NB4 (cell line): ENCODE measurements around the gene FRMPD3.
"Not testable (repeated sequence)": the region's sequence is repeated elsewhere in the genome, so short reads cannot be mapped to it uniquely, and the experiment has no call there.

Source experiments
- DNase-seq: peaks from one replicate; pipeline ENCODE4 v3.0.0; 2010; ENCODE audit warnings: low read depth
- H3K4me3 ChIP-seq: one replicate; pipeline ENCODE4 v1.5.1; 2011; ENCODE audit warnings: mild to moderate bottlenecking, low read depth, low read length, moderate library complexity
- MAX ChIP-seq: IDR thresholded peaks from 2 replicates; pipeline ENCODE4 v1.6.1; 2011; ENCODE audit warnings: low read depth, low read length
- MYC ChIP-seq: IDR thresholded peaks from 2 replicates; pipeline ENCODE4 v1.6.1; 2011; ENCODE audit warnings: low read depth, low read length
- POLR2A ChIP-seq: IDR thresholded peaks from 2 replicates; pipeline ENCODE4 v1.6.1; 2011; ENCODE audit warnings: mild to moderate bottlenecking; ENCODE audit not compliant: insufficient read length; ENCODE audit errors: extremely low read depth
- TF ChIP-seq, protein P1 (sequence below): IDR thresholded peaks from one replicate; pipeline ENCODE4 v1.5.1; 2012; ENCODE audit warnings: low read depth, low read length

Gene FRMPD3

DNA sequence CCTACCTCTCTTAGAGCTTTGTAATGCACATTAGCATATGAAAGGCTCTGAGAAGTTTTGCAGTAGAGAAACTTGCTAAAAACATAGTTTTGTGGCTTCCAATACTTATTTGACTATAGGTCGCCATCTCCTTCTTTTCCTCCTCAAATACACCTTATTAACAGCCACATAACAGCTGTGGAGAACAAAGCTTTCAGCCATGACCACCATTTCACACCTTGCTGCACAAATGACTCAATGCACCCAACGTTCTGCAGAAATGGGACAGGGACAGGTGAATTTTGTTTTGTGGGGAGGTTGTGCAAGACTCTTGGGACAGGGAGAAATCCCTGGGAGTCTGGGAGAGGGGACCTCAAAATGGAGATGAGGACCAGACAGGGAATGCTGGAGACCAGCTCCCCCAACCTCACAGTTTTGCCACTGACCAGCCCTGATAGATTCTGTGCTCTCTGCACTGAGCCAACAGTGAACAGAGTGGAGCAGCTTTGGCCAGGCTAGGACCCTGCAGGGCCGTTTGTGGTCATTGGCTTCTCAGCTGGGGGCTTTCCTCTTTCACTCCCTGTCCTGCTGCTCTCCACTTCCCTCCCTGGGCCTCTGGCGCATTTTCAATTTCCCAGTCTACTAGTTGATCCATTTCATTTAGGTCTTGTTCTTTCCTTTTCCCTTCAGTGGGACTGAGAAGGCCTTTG, 16.6 kb downstream of the FRMPD3 start:
- no peak overlapping the region for H3K4me3 ChIP-seq
- DNase-seq, result no peak
- no peak for TF ChIP-seq MYC
- no peak for TF ChIP-seq MAX
- TF ChIP-seq POLR2A, result no peak
- TF ChIP-seq, protein P1, sequence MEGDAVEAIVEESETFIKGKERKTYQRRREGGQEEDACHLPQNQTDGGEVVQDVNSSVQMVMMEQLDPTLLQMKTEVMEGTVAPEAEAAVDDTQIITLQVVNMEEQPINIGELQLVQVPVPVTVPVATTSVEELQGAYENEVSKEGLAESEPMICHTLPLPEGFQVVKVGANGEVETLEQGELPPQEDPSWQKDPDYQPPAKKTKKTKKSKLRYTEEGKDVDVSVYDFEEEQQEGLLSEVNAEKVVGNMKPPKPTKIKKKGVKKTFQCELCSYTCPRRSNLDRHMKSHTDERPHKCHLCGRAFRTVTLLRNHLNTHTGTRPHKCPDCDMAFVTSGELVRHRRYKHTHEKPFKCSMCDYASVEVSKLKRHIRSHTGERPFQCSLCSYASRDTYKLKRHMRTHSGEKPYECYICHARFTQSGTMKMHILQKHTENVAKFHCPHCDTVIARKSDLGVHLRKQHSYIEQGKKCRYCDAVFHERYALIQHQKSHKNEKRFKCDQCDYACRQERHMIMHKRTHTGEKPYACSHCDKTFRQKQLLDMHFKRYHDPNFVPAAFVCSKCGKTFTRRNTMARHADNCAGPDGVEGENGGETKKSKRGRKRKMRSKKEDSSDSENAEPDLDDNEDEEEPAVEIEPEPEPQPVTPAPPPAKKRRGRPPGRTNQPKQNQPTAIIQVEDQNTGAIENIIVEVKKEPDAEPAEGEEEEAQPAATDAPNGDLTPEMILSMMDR, result no peak

DNA sequence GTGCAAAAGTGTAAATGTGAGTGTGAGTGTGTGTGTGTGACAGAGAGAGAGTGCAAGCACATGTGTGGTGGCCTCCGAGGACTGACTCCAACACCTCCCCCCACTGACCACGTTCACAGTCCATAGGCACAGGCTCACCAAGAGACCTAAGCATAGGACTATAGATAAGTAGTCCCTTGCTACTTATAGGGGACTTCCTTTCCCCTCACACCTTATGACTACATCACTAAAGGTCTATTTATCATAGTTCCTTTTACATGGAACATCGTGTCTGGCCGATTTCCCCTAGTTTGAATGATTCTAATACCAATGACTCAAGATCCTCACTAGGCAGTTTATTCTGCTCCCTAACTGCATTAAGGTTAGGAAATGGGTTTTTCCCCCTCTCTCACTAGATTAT, 17.8 kb downstream of the FRMPD3 start:
- no peak overlapping the region for H3K4me3 ChIP-seq
- DNase-seq, result no peak
- TF ChIP-seq MYC, result no peak
- TF ChIP-seq, protein P1, result no peak
- TF ChIP-seq MAX, result no peak
- no peak for TF ChIP-seq POLR2A

GRCh38 chrX:107470198-107470597, 20.7 kb downstream of the FRMPD3 start:
- H3K4me3 ChIP-seq, result no peak overlapping the region
- no peak for DNase-seq
- TF ChIP-seq MYC (no peak), MAX (no peak), POLR2A (no peak)
- TF ChIP-seq, protein P1, result no peak

DNA sequence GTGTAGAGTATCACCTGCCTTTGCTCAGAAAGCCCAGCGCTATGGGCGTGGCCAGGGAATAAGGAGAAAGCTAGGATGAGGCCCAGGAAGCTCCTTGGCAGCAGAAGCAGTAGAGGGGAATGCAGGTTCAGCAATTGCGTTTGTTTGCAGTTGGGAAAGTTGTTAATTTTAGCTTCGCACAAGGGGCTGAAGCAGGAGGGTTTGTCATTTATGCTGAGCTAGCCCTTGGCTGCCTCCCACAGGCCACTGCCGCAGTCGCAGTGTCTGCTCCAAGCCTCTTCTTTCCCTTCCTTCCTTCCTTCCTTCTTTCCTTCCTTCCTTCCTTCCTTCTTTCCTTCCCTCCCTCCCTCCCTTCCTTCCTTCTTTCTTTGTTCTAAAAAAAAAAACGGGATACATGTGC, 21.5 kb downstream of the FRMPD3 start:
- no peak overlapping the region for H3K4me3 ChIP-seq
- DNase-seq, result no peak
- no peak for TF ChIP-seq MYC
- no peak for TF ChIP-seq MAX
- TF ChIP-seq, protein P1, result peak; percentile 8
- no peak for TF ChIP-seq POLR2A

DNA sequence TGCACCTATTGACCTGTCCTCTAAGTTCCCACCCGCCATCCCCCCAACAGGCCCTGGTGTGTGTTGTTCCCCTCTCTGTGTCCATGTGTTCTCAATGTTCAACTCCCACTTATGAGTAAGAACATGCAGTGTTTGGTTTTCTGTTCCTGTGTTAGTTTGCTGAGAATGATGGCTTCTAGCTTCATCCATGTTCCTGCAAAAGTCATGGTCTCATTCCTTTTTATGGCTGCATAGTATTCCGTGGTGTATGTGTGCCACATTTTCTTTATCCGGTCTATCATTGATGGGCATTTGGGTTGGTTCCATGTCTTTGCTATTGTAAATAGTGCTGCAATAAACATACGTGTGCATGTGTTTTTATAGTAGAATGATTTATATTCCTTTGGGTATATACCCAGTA, 22.0 kb downstream of the FRMPD3 start:
- DNase-seq, H3K4me3 ChIP-seq: not testable (repeated sequence)

GRCh38 chrX:107477406-107477805, 28.0 kb downstream of the FRMPD3 start:
- TF ChIP-seq, protein P1, result no peak
- H3K4me3 ChIP-seq, result no peak overlapping the region
- no peak for DNase-seq
